ENCODE results near the gene TMEM14A. TPM values are rescaled to one million over a fixed set of nuclear protein-coding genes. Genes with fewer than 3 reads are reported as not detected.

TMEM14A gene
- total RNA-seq, 1 donor from 2014 or later = 51.8 TPM

- TF ChIP-seq CTCF (conservative IDR thresholded peaks at IDR 0.05; ENCODE audit: low read depth, low read length) = no peak
- H3K4me3 ChIP-seq (ENCODE audit: low read depth, low read length) = no peak overlapping the region
These were observed 34.1 kb upstream of the TMEM14A start for GRCh38 chr6:52636830-52637229.

GRCh38 chr6:52639493-52639892 is 31.4 kb upstream of the TMEM14A start:
- no peak for DNase-seq (ENCODE audit: low read depth)
- no peak overlapping the region for H3K4me3 ChIP-seq (ENCODE audit: low read depth, low read length)
- no peak for TF ChIP-seq CTCF (conservative IDR thresholded peaks at IDR 0.05; ENCODE audit: low read depth, low read length)

More at GRCh38 chr6:52636830-52637229, 34.1 kb upstream of the TMEM14A start:
- DNase-seq (ENCODE audit: low read depth) = no peak

GRCh38 chr6:52640170-52640569 is 30.7 kb upstream of the TMEM14A start:
- no peak for DNase-seq (ENCODE audit: low read depth)
- H3K4me3 ChIP-seq (ENCODE audit: low read depth, low read length) = no peak overlapping the region
- TF ChIP-seq CTCF (conservative IDR thresholded peaks at IDR 0.05; ENCODE audit: low read depth, low read length) = no peak

GRCh38 chr6:52640916-52641315 is 30.0 kb upstream of the TMEM14A start:
- TF ChIP-seq CTCF (conservative IDR thresholded peaks at IDR 0.05; ENCODE audit: low read depth, low read length) = no peak
- DNase-seq (ENCODE audit: low read depth) = no peak
- no peak overlapping the region for H3K4me3 ChIP-seq (ENCODE audit: low read depth, low read length)

- H3K4me3 ChIP-seq (ENCODE audit: low read depth, low read length) = no peak overlapping the region
- no peak for TF ChIP-seq CTCF (conservative IDR thresholded peaks at IDR 0.05; ENCODE audit: low read depth, low read length)
- no peak for DNase-seq (ENCODE audit: low read depth)
These were observed 29.5 kb upstream of the TMEM14A start for GRCh38 chr6:52641388-52641787.

GRCh38 chr6:52641826-52642225 is 29.1 kb upstream of the TMEM14A start:
- no peak overlapping the region for H3K4me3 ChIP-seq (ENCODE audit: low read depth, low read length)
- DNase-seq (ENCODE audit: low read depth) = no peak
- no peak for TF ChIP-seq CTCF (conservative IDR thresholded peaks at IDR 0.05; ENCODE audit: low read depth, low read length)

- no peak overlapping the region for H3K4me3 ChIP-seq (ENCODE audit: low read depth, low read length)
- no peak for TF ChIP-seq CTCF (conservative IDR thresholded peaks at IDR 0.05; ENCODE audit: low read depth, low read length)
- DNase-seq (ENCODE audit: low read depth) = no peak
These were observed 28.5 kb upstream of the TMEM14A start for GRCh38 chr6:52642368-52642767.

Data from epithelial cell of proximal tubule (primary cell).